PC-9 (cell line): Measurements from ENCODE around the gene PTPRD.

Experiments used
- CTCF ChIP-seq: fragments of 200-600 bp; sonication (generic); conservative IDR thresholded peaks from 2 replicates; pipeline ENCODE4 v1.6.1; 2017; ENCODE audit warnings: mixed run types, antibody characterized with exemption, mild to moderate bottlenecking, moderate library complexity
- EZH2 ChIP-seq: fragments of 200-600 bp; sonication (generic); IDR thresholded peaks from 2 replicates; pipeline ENCODE4 v1.8.0; 2017; ENCODE audit warnings: antibody characterized with exemption, low read depth

GRCh38 chr9:8348756-8349155, 2264.0 kb downstream of the PTPRD start:
- TF ChIP-seq CTCF (no peak), EZH2 (no peak)
